Stimulated activated naive CD8-positive, alpha-beta T cell treated with anti-CD3 and anti-CD28 coated beads, Interleukin-15, Interleukin-2, amounts not matched to agents 100 U/mL and 50 U/mL, for 24 hours (primary cell): ENCODE measurements around the gene PIH1D1.
"Not testable (repeated sequence)": the region's sequence is repeated elsewhere in the genome, so short reads cannot be mapped to it uniquely, and the experiment has no call there.

Source experiments
- ATAC-seq: fragments of 150-1000 bp; cut with Tn5 transposase; one replicate; pipeline ENCODE4 v1.10.0; 2021
- DNase-seq: peaks from one replicate; pipeline ENCODE4 v3.0.0; 2021

Gene PIH1D1

GRCh38 chr19:49456326-49456725 lies 4.7 kb upstream of the PIH1D1 start:
- DNase-seq (no peak), ATAC-seq (no peak)

- ATAC-seq = no peak
- DNase-seq = no peak
These were observed 4.2 kb upstream of the PIH1D1 start for GRCh38 chr19:49455773-49456172.

GRCh38 chr19:49453757-49454240 lies 2.2 kb upstream of the PIH1D1 start:
- DNase-seq (no peak), ATAC-seq (no peak)

- peak; percentile 98 for DNase-seq
These were observed 1.6 kb upstream of the PIH1D1 start, which contains the start of gene ALDH16A1 for GRCh38 chr19:49453013-49453756. Gene ALDH16A1, plus strand, starts transcription at chr19:49453225. Its CDS starts 107 bp downstream, at chr19:49453332.

GRCh38 chr19:49450405-49450804 lies 1.2 kb downstream of the PIH1D1 start:
- no peak for DNase-seq
- ATAC-seq = no peak

More at GRCh38 chr19:49453013-49453756, 1.6 kb upstream of the PIH1D1 start, which contains the start of gene ALDH16A1:
- peak; percentile 94 for ATAC-seq

GRCh38 chr19:49448432-49448786 lies 3.2 kb downstream of the PIH1D1 start:
- DNase-seq = no peak

GRCh38 chr19:49447485-49448431 lies 3.9 kb downstream of the PIH1D1 start:
- DNase-seq (peak; percentile 67), ATAC-seq (no peak)

More at GRCh38 chr19:49448432-49448786, 3.2 kb downstream of the PIH1D1 start:
- ATAC-seq = no peak

GRCh38 chr19:49445997-49446396 lies 5.6 kb downstream of the PIH1D1 start:
- DNase-seq (no peak), ATAC-seq (no peak)

GRCh38 chr19:49444100-49444700 lies 7.4 kb downstream of the PIH1D1 start:
- DNase-seq, ATAC-seq: not testable (repeated sequence)

GRCh38 chr19:49443366-49444099 lies 8.1 kb downstream of the PIH1D1 start:
- ATAC-seq = peak; percentile 90

GRCh38 chr19:49442771-49443365 lies 8.7 kb downstream of the PIH1D1 start:
- peak; percentile 24 for ATAC-seq
- peak; percentile 82 for DNase-seq

More at GRCh38 chr19:49443366-49444099, 8.1 kb downstream of the PIH1D1 start:
- DNase-seq = peak; percentile 95

GRCh38 chr19:49442354-49442753 lies 9.3 kb downstream of the PIH1D1 start:
- DNase-seq (no peak), ATAC-seq (no peak)

- DNase-seq (no peak), ATAC-seq (no peak)
These were observed 9.7 kb downstream of the PIH1D1 start for GRCh38 chr19:49441960-49442350.

- DNase-seq = peak; percentile 62
These were observed 10.2 kb downstream of the PIH1D1 start, which contains the start of gene SLC17A7 for GRCh38 chr19:49441210-49441959. Gene SLC17A7, minus strand, starts transcription at chr19:49441527. Its CDS starts 148 bp downstream, at chr19:49441379.

GRCh38 chr19:49440439-49441209 lies 11.0 kb downstream of the PIH1D1 start:
- no peak for DNase-seq
- no peak for ATAC-seq

More at GRCh38 chr19:49441210-49441959, 10.2 kb downstream of the PIH1D1 start, which contains the start of gene SLC17A7:
- ATAC-seq = no peak

- no peak for ATAC-seq
- no peak for DNase-seq
These were observed 11.8 kb downstream of the PIH1D1 start for GRCh38 chr19:49439836-49440235.

- ATAC-seq = no peak
- no peak for DNase-seq
These were observed 13.4 kb downstream of the PIH1D1 start for GRCh38 chr19:49438261-49438660.

GRCh38 chr19:49437231-49437630 lies 14.4 kb downstream of the PIH1D1 start:
- ATAC-seq (no peak), DNase-seq (no peak)

- DNase-seq = peak; percentile 80
- peak; percentile 14 for ATAC-seq
These were observed 15.1 kb downstream of the PIH1D1 start for GRCh38 chr19:49436381-49437017.
